Measurements from ENCODE around the gene ZC3H13.

DNA sequence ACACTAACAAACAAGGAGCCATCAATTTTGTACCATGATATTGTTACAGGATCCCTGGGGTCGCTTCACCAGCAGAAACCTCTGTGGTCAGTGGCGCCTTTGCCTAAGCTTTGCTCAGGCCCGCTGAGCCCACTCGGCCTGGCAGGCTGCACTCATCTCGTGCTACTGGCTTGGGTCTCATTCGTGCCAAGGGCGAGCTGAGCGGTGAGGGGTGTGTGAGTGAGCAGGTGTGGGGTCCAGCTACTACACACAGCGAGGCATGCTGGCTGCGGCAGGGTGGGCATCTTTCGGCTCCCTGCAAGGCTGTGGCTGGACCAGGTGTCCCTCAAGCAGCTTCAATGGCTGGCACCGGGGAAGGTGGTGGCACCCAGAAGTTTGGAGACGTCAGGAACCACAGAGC lies 33.2 kb upstream of the ZC3H13 start:
- no peak for TF ChIP-seq POLR2A (IDR thresholded peaks at IDR 0.05)
- TF ChIP-seq, protein P1, sequence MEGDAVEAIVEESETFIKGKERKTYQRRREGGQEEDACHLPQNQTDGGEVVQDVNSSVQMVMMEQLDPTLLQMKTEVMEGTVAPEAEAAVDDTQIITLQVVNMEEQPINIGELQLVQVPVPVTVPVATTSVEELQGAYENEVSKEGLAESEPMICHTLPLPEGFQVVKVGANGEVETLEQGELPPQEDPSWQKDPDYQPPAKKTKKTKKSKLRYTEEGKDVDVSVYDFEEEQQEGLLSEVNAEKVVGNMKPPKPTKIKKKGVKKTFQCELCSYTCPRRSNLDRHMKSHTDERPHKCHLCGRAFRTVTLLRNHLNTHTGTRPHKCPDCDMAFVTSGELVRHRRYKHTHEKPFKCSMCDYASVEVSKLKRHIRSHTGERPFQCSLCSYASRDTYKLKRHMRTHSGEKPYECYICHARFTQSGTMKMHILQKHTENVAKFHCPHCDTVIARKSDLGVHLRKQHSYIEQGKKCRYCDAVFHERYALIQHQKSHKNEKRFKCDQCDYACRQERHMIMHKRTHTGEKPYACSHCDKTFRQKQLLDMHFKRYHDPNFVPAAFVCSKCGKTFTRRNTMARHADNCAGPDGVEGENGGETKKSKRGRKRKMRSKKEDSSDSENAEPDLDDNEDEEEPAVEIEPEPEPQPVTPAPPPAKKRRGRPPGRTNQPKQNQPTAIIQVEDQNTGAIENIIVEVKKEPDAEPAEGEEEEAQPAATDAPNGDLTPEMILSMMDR (IDR thresholded peaks at IDR 0.05): no peak

Measured in vagina (tissue), 2 donors.